GM18870 (cell line): Measurements from ENCODE around the gene ERV3-1.
"Not testable (repeated sequence)": the region's sequence is repeated elsewhere in the genome, so short reads cannot be mapped to it uniquely, and the experiment has no call there.

Experiments
- ATAC-seq: cut with Tn5 transposase; IDR thresholded peaks from one replicate; pipeline ENCODE4 v1.9.1; 2021; ENCODE audit warnings: moderate library complexity; ENCODE audit not compliant: unreplicated experiment

Gene ERV3-1

DNA sequence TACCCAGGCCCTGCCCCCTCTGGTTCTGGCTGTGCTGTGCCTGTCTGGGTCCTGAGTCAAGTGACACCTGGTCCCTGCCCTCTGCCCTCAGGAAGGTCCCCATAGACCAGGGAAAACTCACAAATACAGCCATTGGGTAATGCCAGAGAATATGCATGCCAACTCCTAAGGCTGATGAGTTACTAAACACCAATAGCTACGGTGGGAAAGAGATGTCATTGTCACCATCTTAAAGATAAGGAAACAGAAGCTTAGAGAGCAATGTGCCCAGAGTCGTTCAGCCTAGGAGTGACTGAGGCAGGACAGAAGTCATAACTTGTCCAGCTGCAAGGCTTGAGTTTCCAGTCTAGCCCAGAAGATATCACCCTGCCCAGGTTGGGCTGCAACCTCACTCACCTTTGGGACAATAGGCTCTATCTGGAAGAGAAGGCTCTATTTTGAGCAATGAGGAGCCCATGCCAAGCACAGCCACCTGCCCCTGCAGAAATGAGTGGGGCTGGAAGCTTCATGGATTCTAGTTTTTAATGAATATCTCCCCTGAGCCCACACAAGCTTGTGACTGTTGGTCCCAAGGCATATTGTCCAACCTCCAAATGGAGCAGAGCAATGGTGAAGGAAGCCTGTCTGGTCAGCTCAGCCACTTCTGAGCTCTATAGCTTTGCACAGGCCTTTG, 60.8 kb downstream of the ERV3-1 start:
- no peak for ATAC-seq

DNA sequence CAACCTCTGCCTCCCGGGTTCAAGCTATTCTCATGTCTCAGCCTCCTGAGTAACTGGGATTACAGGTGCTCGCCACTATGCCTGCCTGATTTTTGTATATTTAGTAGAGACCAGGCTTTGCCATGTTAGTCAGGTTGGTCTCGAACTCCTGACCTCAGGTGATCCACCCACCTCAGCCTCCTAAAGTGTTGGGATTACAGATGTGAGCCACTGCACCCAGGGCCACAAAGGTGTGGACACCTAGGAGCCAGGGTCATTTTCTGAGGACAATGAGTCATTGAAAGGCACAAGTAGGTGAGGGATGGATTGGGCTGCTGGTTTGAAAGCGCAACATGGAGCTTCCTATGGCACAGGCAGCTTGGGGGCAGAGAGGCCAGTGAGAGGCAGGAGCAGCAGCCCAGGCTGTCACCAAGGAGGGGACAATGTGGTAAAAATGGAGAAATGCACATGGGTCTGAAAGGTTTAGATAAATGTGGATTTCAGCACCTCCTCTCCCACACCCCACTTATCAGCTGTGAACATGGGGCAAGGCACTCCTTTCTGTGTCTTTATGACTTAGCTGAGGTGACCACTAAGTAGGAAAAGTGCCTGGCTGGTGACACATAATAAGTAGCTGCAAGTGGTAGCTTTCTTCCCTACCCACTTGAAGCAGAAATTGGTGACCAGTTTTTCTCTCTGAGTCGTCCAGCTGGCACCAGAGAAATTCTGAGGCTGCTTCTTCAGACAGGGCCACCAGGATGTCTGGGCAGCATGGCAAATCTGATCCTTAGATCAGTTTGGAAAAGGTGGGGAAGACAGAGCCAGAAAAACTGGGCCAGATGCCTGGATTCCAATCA, 61.6 kb downstream of the ERV3-1 start:
- not testable (repeated sequence) for ATAC-seq
